OCI-LY1 (cell line): Measurements from ENCODE around the gene NSUN3.

ENCODE experiments used
- EZH2 ChIP-seq: fragments of 200-600 bp; sonication (generic), shearing (Covaris generic); IDR thresholded peaks from 2 replicates; pipeline ENCODE4 v1.8.0; 2017; ENCODE audit warnings: borderline replicate concordance, mixed run types, mild to moderate bottlenecking, antibody characterized with exemption, low read length, moderate library complexity, mixed read lengths
- TF ChIP-seq, protein P1 (sequence below): fragments of 200-600 bp; sonication (generic), shearing (Covaris generic); IDR thresholded peaks from 2 replicates; pipeline ENCODE4 v1.5.1; 2017; ENCODE audit warnings: mild to moderate bottlenecking, antibody characterized with exemption, low read length, moderate library complexity, mixed read lengths

DNA sequence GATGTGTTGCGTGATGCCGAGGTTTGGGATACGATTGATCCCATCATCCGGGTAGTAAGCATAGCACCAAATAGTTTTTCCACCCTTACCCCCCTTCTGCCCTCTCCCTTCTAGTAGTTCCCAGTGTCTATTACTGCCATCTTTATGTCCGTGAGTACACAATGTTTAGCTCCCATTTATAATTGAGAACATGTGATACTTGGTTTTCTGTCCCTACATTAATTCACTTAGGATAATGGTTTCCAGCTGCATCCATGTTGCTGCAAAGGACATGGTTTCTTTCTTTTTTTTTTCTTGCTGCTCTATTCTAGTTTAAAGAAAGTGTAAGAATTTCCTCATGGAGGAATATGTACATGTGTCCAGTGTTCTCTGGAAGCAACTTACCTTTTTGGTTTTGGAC lies 51.8 kb downstream of the NSUN3 start:
- TF ChIP-seq, protein P1, sequence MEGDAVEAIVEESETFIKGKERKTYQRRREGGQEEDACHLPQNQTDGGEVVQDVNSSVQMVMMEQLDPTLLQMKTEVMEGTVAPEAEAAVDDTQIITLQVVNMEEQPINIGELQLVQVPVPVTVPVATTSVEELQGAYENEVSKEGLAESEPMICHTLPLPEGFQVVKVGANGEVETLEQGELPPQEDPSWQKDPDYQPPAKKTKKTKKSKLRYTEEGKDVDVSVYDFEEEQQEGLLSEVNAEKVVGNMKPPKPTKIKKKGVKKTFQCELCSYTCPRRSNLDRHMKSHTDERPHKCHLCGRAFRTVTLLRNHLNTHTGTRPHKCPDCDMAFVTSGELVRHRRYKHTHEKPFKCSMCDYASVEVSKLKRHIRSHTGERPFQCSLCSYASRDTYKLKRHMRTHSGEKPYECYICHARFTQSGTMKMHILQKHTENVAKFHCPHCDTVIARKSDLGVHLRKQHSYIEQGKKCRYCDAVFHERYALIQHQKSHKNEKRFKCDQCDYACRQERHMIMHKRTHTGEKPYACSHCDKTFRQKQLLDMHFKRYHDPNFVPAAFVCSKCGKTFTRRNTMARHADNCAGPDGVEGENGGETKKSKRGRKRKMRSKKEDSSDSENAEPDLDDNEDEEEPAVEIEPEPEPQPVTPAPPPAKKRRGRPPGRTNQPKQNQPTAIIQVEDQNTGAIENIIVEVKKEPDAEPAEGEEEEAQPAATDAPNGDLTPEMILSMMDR, result no peak
- TF ChIP-seq EZH2, result no peak
